Hippocampal formation (tissue), 2 donors: ENCODE results near the gene PPP1R37.

Experiments
- DNase-seq, 2 donors: peaks; one replicate each; lab custom pipeline; 2025; lab: John Stamatoyannopoulos, UW

The PPP1R37 gene

GRCh38 chr19:45169602-45170001 lies 76.6 kb downstream of the PPP1R37 start:
- DNase-seq, result no peak

- DNase-seq, result no peak
These were observed 77.4 kb downstream of the PPP1R37 start for GRCh38 chr19:45170146-45171106.

DNA sequence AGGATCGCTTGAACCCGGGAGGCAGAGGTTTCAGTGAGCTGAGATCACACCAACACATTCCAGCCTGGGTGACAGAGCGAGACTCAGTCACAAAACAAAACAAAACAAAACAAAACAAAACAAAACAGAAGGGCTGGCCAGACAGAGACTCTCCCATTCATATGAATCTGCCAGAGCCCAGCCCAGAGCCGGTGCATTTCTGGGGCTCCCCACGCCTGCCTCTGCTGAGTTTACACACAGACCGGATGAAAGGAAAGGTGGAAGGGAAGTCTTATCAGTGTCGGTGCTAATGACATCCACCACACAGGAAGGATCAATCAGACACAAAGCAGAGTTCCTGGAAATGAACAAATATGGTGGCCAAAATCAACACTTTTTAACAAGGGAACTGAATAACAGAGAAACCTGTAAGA lies 78.2 kb downstream of the PPP1R37 start:
- no peak for DNase-seq

- no peak for DNase-seq
These were observed 79.2 kb downstream of the PPP1R37 start for GRCh38 chr19:45172173-45172572.

GRCh38 chr19:45172611-45173208 lies 79.7 kb downstream of the PPP1R37 start:
- no peak for DNase-seq

GRCh38 chr19:45173816-45174215 lies 80.8 kb downstream of the PPP1R37 start:
- no peak for DNase-seq

DNA sequence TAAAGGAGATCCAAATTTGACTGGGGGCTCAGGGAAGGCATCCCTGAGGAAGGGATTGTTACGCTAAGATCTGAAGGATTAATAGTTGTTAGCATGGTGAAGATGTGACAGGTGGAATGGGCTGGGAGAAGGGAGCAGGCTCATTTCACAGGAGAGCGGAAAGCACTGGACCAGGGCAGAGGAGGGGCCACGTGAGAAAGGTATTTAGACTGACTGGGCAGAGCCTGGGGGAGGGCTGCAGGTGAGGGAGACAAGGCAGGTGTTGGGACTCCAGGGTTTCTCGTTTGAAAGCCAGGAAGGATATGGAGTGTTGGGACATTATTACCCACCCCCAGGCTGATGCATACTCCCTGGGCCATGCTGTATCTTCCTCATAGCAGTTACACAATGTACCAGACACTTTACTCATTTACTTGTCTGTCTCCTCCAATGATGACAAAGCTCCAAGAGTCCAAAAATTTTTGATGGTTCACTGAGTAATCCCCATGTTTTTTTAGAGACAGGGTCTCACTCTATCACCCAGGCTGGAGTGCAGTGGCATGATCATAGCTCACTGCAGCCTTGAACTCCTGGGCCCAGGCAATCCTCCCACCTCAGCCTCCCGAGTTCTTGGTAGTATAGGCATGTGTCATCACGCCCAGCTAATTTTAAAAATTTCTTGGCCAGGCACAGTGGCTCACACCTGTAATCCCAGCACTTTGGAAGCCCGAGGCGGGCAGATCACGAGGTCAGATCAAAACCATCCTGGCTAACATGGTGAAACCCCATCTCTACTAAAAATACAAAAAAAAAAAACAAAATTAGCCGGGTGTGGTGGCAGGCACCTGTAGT lies 82.8 kb downstream of the PPP1R37 start:
- no peak for DNase-seq

- no peak for DNase-seq
These were observed 84.9 kb downstream of the PPP1R37 start, which contains the start of gene TRAPPC6A for GRCh38 chr19:45177817-45178261. Gene TRAPPC6A (minus strand): TSS chr19:45178237. CDS start chr19:45178218, 19 bp downstream.

GRCh38 chr19:45178262-45179071 lies 85.5 kb downstream of the PPP1R37 start, which contains the start of gene BLOC1S3:
Gene BLOC1S3 (plus strand): TSS chr19:45178784. CDS start chr19:45179297, 513 bp downstream.
- peak; percentile 100 for DNase-seq

DNA sequence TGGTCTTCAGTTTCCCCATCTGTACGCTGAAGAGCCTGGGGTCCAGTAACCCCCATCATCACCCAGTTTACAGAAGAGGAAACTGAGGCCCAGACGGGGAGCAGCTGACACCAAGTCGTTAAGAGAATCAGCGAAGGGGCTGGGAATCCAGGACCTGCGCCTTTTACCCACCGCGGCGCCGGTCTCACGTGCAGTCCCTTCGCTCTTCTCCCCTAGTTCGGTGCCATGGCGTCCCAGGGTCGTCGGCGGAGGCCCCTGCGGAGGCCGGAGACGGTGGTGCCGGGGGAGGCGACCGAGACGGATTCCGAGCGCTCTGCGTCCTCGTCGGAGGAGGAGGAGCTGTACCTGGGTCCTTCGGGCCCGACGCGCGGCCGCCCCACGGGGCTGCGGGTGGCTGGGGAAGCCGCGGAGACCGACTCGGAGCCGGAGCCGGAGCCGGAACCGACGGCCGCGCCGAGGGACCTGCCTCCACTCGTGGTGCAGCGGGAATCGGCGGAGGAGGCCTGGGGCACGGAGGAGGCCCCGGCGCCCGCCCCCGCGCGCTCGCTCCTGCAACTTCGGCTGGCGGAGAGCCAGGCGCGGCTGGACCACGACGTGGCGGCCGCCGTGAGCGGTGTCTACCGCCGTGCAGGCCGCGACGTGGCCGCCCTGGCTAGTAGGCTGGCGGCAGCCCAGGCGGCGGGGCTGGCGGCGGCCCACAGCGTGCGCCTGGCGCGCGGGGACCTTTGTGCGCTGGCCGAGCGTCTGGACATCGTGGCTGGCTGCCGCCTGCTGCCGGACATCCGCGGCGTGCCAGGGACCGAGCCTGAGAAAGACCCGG lies 86.3 kb downstream of the PPP1R37 start:
- DNase-seq, result no peak

- DNase-seq, result no peak
These were observed 87.0 kb downstream of the PPP1R37 start for GRCh38 chr19:45179892-45180370.

DNA sequence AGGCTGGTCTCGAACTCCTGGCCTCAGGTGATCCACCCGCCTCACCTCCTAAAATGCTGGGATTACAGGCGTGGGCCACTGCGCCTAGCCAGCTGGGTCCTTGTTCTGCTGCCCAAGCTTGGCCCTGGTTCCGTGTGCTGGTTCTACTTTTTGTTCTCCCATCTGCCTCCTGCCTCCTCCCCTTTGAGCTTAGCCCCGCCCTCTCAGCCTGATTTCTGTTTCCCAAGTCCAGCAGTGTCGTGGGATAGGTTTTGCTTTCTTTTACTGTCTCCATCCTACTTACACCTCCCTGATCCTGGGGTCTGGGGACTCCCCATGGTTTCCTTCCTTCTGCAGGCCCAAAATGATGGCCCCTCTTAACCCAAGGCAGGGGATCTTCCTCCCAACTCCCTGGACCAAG lies 88.0 kb downstream of the PPP1R37 start:
- DNase-seq, result no peak

- no peak for DNase-seq
These were observed 89.8 kb downstream of the PPP1R37 start for GRCh38 chr19:45182758-45183157.

GRCh38 chr19:45184115-45184514 lies 91.1 kb downstream of the PPP1R37 start:
- DNase-seq, result no peak

- DNase-seq, result no peak
These were observed 93.7 kb downstream of the PPP1R37 start for GRCh38 chr19:45186509-45187334.

DNA sequence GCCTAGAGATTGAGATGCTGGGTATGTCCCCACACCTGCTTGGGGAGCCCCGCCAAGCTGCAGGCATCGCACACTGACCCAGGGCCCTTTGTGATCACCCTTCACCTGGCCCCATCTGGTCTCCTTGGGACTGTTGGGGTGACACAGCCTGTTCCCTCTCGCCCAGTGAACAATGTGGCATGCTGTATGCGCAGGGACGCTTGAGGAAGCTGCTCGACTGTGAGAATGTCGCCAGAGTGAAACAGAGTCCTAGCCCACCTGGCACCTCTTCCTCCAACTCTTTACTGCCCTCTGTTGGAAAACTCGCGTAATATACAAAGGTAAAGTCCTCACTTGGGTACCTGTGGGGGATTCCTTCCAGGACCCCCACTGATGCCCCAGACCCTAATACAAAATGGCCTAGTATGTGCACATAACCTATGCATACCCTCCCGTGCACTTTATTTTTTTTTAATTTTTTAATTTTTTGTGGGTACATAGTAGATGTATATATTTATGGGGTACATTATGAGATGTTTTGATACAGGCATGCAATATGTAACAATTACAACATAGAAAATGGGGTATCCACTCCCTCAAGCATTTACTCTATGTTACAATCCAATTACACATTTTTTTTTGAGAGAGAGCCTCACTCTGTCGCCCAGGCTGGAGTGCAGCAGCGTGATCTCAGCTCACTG lies 94.6 kb downstream of the PPP1R37 start:
- DNase-seq, result no peak

DNA sequence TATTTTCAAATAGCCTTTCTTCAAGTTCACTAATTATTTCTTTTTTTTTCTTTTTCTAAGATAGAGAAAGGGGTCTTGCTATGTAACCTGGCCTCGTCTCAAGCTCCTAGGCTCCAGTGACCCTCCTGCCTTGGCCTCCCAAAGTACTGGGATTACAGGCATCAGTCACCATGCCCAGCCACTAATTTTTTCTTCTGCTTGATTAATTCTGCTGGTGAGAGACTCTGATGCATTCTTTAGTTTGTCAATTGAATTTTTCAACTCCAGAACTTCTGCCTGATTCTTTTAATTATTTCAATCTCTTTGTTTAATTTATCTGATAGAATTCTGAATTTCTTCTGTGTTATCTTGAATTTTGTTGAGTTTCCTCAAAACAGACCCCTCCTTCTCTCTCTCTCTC lies 97.0 kb downstream of the PPP1R37 start:
- DNase-seq, result no peak

GRCh38 chr19:45191375-45191774 lies 98.4 kb downstream of the PPP1R37 start:
- no peak for DNase-seq

- DNase-seq, result no peak
These were observed 102.8 kb downstream of the PPP1R37 start for GRCh38 chr19:45195764-45196163.
